GM12875 (cell line): ENCODE measurements around the gene ATAD3C.
A peak's percentile ranks its signal among the peaks of the same experiment; 100 is the strongest.
"Not testable (repeated sequence)": the region's sequence is repeated elsewhere in the genome, so short reads cannot be mapped to it uniquely, and the experiment has no call there.

ENCODE experiments used
- H3K4me3 ChIP-seq: one replicate; pipeline ENCODE4 v1.5.1; 2011; ENCODE audit warnings: low read depth, low read length, control low read depth
- CTCF ChIP-seq: IDR thresholded peaks from 2 replicates; pipeline ENCODE4 v1.5.1; 2011; ENCODE audit warnings: low read depth, mild to moderate bottlenecking, control low read depth, inconsistent platforms, low read length, moderate library complexity, borderline replicate concordance; ENCODE audit not compliant: insufficient read depth

The ATAD3C gene

GRCh38 chr1:1449099-1449739 is at the start of gene ATAD3C:
Gene ATAD3C (plus strand): TSS chr1:1449689. CDS start chr1:1450684, 995 bp downstream.
- TF ChIP-seq CTCF = no peak
- no peak within 1 kb of the TSS for H3K4me3 ChIP-seq

GRCh38 chr1:1399872-1400575 is 49.5 kb upstream of the ATAD3C start:
- no peak for TF ChIP-seq CTCF
- H3K4me3 ChIP-seq = peak overlapping the region; percentile 99

- peak overlapping the region; percentile 99 for H3K4me3 ChIP-seq
- TF ChIP-seq CTCF = no peak
These were observed 48.7 kb upstream of the ATAD3C start for GRCh38 chr1:1400576-1401456.

GRCh38 chr1:1401457-1402010 is 48.0 kb upstream of the ATAD3C start:
- no peak overlapping the region for H3K4me3 ChIP-seq
- TF ChIP-seq CTCF = no peak

GRCh38 chr1:1402072-1402900 is 47.2 kb upstream of the ATAD3C start:
- H3K4me3 ChIP-seq = no peak overlapping the region
- TF ChIP-seq CTCF = peak; percentile 66

- not testable (repeated sequence) for H3K4me3 ChIP-seq
These were observed 46.5 kb upstream of the ATAD3C start for GRCh38 chr1:1402901-1403392.
